Measurements from ENCODE around the gene NOA1.
A peak's percentile ranks its signal among the peaks of the same experiment; 100 is the strongest.

- TF ChIP-seq CTCF (IDR thresholded peaks at IDR 0.05) (peak in 2 of 12 donors; percentile 13 to 28), POLR2A (IDR thresholded peaks at IDR 0.05) (no peak)
These were observed 527 bp downstream of the NOA1 start for GRCh38 chr4:56976837-56977320.

Data from heart left ventricle (tissue), 13 donors.